ENCODE results near the gene TEX2.

GRCh38 chr17:64245218-64246145, 17.6 kb downstream of the TEX2 start:
- TF ChIP-seq EZH2 (IDR thresholded peaks at IDR 0.05; ENCODE audit: insufficient read depth, poor library complexity, severe bottlenecking) (no peak), EZH2phosphoT487 (IDR thresholded peaks at IDR 0.05; ENCODE audit: insufficient read depth, low read depth) (no peak)

Data from GM23248 (cell line).